ENCODE data around the gene GDPD3. TPM values are rescaled to one million over a fixed set of nuclear protein-coding genes. Genes with fewer than 3 reads are reported as not detected.

The GDPD3 gene
- total RNA-seq, 2 donors from 2014 or later: 2.7 to 6.5 TPM

- H3K36me3 Mint-ChIP-seq (ENCODE audit: low read depth): peaks cover 14% of the 10 kb centered on the region
- WGBS, 2 experiments (ENCODE audit: insufficient coverage in 1 of 2, insufficient read length in 1 of 2): 2 to 6% methylated on average over 10 to 41 of the region's 42 CpGs
- H3K9me3 Mint-ChIP-seq: no peaks in the 10 kb centered on the region
- TF ChIP-seq CTCF (conservative IDR thresholded peaks at IDR 0.05): no peak
- no peak for DNase-seq
- H3K27me3 Mint-ChIP-seq (ENCODE audit: insufficient read depth): no peaks in the 10 kb centered on the region
- no peaks in the 10 kb centered on the region for H3K27me3 ChIP-seq (ENCODE audit: control insufficient read depth, insufficient read depth, low read length, poor library complexity, severe bottlenecking)
- no peak overlapping the region for H3K27ac ChIP-seq (ENCODE audit: low read depth, low read length)
- peaks cover 8% of the 10 kb centered on the region for H3K4me1 Mint-ChIP-seq
- H3K9ac ChIP-seq (ENCODE audit: extremely low read depth, low read length, poor library complexity, severe bottlenecking): peak overlapping the region; percentile 30
- no peaks in the 10 kb centered on the region for H3K4me1 ChIP-seq (ENCODE audit: control insufficient read depth, insufficient read depth, low read length)
- H3K9me3 ChIP-seq (ENCODE audit: control insufficient read depth, low read length): no peaks in the 10 kb centered on the region
- peak overlapping the region; percentile 80 for H3K4me3 ChIP-seq (ENCODE audit: low read length)
- H3K27ac Mint-ChIP-seq: peak overlapping the region; percentile 39
- H3K36me3 ChIP-seq (ENCODE audit: control insufficient read depth, insufficient read depth, low read length): peaks cover 5% of the 10 kb centered on the region
- H3K4me3 Mint-ChIP-seq: peak overlapping the region; percentile 78
Observed at GRCh38 chr16:30122604-30123160, 9.3 kb upstream of the GDPD3 start.

DNA sequence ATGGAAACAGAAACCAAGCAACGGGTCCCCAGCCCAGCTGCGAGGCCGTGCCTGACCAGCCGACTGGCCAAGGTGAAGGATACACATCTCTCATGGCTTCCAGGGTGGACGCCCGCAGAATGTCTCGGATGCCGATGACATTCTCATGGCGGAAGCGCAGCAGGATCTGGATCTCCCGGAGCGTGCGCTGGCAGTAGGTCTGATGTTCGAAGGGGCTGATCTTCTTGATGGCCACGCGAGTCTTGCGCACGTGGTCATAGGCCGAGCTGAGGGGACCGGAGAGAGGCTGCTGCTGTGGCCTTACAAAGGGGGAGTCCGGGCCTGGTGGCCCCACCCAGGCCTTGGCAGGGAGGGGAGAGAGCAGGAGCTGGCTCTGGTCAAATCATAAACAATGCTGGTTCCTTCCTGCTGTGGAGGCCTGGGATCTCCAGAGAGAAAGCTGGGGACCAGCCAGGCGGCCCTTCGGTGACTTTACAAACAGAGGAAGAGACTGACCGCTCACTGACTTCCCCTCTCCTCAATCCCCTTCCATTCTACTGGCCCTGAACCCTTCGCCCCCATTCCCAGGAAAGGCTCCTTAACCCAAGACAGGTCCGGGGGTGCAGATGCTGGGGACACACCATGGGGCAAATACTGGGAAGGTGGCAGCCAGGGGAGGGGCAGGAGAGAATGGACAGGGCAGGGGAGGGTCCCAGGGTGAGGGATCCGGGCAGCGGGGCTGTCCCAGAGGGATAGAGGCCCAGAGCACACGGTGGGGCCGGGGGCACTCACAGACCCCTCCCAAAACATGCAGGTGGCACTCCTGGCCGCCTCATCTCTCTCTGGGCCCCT, 8.6 kb upstream of the GDPD3 start:
- DNase-seq: peak; percentile 56
- H3K4me1 Mint-ChIP-seq: peaks cover 8% of the 10 kb centered on the region
- no peaks in the 10 kb centered on the region for H3K27me3 ChIP-seq (ENCODE audit: control insufficient read depth, insufficient read depth, low read length, poor library complexity, severe bottlenecking)
- peak overlapping the region; percentile 78 for H3K4me3 Mint-ChIP-seq
- peak overlapping the region; percentile 50 for H3K27ac Mint-ChIP-seq
- H3K9ac ChIP-seq (ENCODE audit: extremely low read depth, low read length, poor library complexity, severe bottlenecking): peak overlapping the region; percentile 30
- H3K9me3 Mint-ChIP-seq: no peaks in the 10 kb centered on the region
- H3K36me3 Mint-ChIP-seq (ENCODE audit: low read depth): peaks cover 16% of the 10 kb centered on the region
- H3K9me3 ChIP-seq (ENCODE audit: control insufficient read depth, low read length): no peaks in the 10 kb centered on the region
- H3K4me3 ChIP-seq (ENCODE audit: low read length): peak overlapping the region; percentile 80
- peaks cover 5% of the 10 kb centered on the region for H3K36me3 ChIP-seq (ENCODE audit: control insufficient read depth, insufficient read depth, low read length)
- no peaks in the 10 kb centered on the region for H3K4me1 ChIP-seq (ENCODE audit: control insufficient read depth, insufficient read depth, low read length)
- H3K27me3 Mint-ChIP-seq (ENCODE audit: insufficient read depth): no peaks in the 10 kb centered on the region
- TF ChIP-seq CTCF (conservative IDR thresholded peaks at IDR 0.05): no peak
- WGBS, 2 experiments (ENCODE audit: insufficient coverage in 1 of 2, insufficient read length in 1 of 2): 85 to 93% methylated on average over 16 to 31 of the region's 31 CpGs
- peak overlapping the region; percentile 49 for H3K27ac ChIP-seq (ENCODE audit: low read depth, low read length)

- peaks cover 8% of the 10 kb centered on the region for H3K4me1 Mint-ChIP-seq
- Histone ChIP-seq H3K9me3 (ENCODE audit: control insufficient read depth, low read length) (no peaks in the 10 kb centered on the region), H3K27ac (ENCODE audit: low read depth, low read length) (no peak overlapping the region), H3K4me1 (ENCODE audit: control insufficient read depth, insufficient read depth, low read length) (no peaks in the 10 kb centered on the region), H3K4me3 (ENCODE audit: low read length) (no peak overlapping the region), H3K9ac (ENCODE audit: extremely low read depth, low read length, poor library complexity, severe bottlenecking) (no peak overlapping the region), H3K36me3 (ENCODE audit: control insufficient read depth, insufficient read depth, low read length) (peaks cover 5% of the 10 kb centered on the region), H3K27me3 (ENCODE audit: control insufficient read depth, insufficient read depth, low read length, poor library complexity, severe bottlenecking) (no peaks in the 10 kb centered on the region)
- no peaks in the 10 kb centered on the region for H3K27me3 Mint-ChIP-seq (ENCODE audit: insufficient read depth)
- DNase-seq: no peak
- 96 to 100% methylated on average over 3 of the region's 3 CpGs for WGBS, 2 experiments (ENCODE audit: insufficient coverage in 1 of 2, insufficient read length in 1 of 2)
- H3K4me3 Mint-ChIP-seq: no peak overlapping the region
- H3K36me3 Mint-ChIP-seq (ENCODE audit: low read depth): peaks cover 20% of the 10 kb centered on the region
- no peaks in the 10 kb centered on the region for H3K9me3 Mint-ChIP-seq
- no peak overlapping the region for H3K27ac Mint-ChIP-seq
- TF ChIP-seq CTCF (conservative IDR thresholded peaks at IDR 0.05): no peak
Observed at GRCh38 chr16:30120340-30121105, 7.2 kb upstream of the GDPD3 start.

Data from endodermal cell (in vitro differentiated cells).